CD4-positive, alpha-beta T cell (primary cell): Measurements from ENCODE around the gene RASA2. TPM values are rescaled to one million over a fixed set of nuclear protein-coding genes. Genes with fewer than 3 reads are reported as not detected.
A peak's percentile ranks its signal among the peaks of the same experiment; 100 is the strongest.
"Not testable (repeated sequence)": the region's sequence is repeated elsewhere in the genome, so short reads cannot be mapped to it uniquely, and the experiment has no call there.

Source experiments
- ATAC-seq: fragments of 200-7000 bp; cut with Tn5 transposase; one replicate; pipeline ENCODE4 v1.10.0; 2022; ENCODE audit warnings: mild to moderate bottlenecking; ENCODE audit not compliant: poor library complexity
- CTCF ChIA-PET: fragments of 350-600 bp; sonication (Branson Sonifier 250); formaldehyde crosslinking; loops from one replicate; lab custom pipeline; 2021; ENCODE audit warnings: antibody characterized with exemption, inconsistent platforms; lab: Charles Lee
- POLR2A ChIA-PET: fragments of 350-600 bp; sonication (Branson Sonifier 250); formaldehyde crosslinking; loops from one replicate; lab custom pipeline; 2021; ENCODE audit warnings: antibody characterized with exemption, inconsistent platforms; lab: Charles Lee
- DNase-seq, 14 experiments: peaks; one replicate each; pipeline ENCODE4 v3.0.0-alpha.2; 2013 to 2020; ENCODE audit warnings: mixed read lengths in 2 of 14
- H3K27ac ChIP-seq, 2 donors: one replicate each; pipeline versions ENCODE4 v1.5.1 to v1.7.0; 2013; ENCODE audit warnings: low read length in 2 of 2, low read depth in 1 of 2, mild to moderate bottlenecking in 1 of 2
- H3K27me3 ChIP-seq, 2 experiments: 1 replicate in 1 of 2; 2 replicates in 1 of 2; pipeline versions ENCODE4 v1.6.1 to v1.7.0; 2013; ENCODE audit warnings: low read length in 2 of 2, control low read depth in 1 of 2, mild to moderate bottlenecking in 1 of 2, moderate library complexity in 1 of 2; ENCODE audit not compliant: insufficient read depth in 2 of 2, control insufficient read depth in 1 of 2
- H3K36me3 ChIP-seq: one replicate; pipeline ENCODE4 v1.6.1; 2013; ENCODE audit warnings: low read length, control low read depth; ENCODE audit not compliant: insufficient read depth
- H3K4me1 ChIP-seq: one replicate; pipeline ENCODE4 v1.6.1; 2013; ENCODE audit warnings: low read length, control low read depth; ENCODE audit not compliant: insufficient read depth
- H3K4me3 ChIP-seq: one replicate; pipeline ENCODE4 v1.5.1; 2013; ENCODE audit warnings: mild to moderate bottlenecking, low read length, moderate library complexity
- H3K9me3 ChIP-seq, 2 experiments: 1 replicate in 1 of 2; 2 replicates in 1 of 2; pipeline versions ENCODE4 v1.6.1 to v1.7.0; 2013; ENCODE audit warnings: low read length in 2 of 2, mild to moderate bottlenecking in 2 of 2, control low read depth in 1 of 2, moderate library complexity in 1 of 2; ENCODE audit not compliant: control insufficient read depth in 1 of 2, insufficient read depth in 1 of 2
- H3K27ac Mint-ChIP-seq: one replicate; pipeline ENCODE4 v1.8.0; 2020; ENCODE audit warnings: mixed read lengths
- H3K27me3 Mint-ChIP-seq: one replicate; pipeline ENCODE4 v1.8.0; 2021; ENCODE audit warnings: mixed read lengths
- H3K36me3 Mint-ChIP-seq: one replicate; pipeline ENCODE4 v1.8.0; 2021; ENCODE audit warnings: low read depth, mixed read lengths
- H3K4me1 Mint-ChIP-seq: one replicate; pipeline ENCODE4 v1.8.0; 2021; ENCODE audit warnings: low read depth, mixed read lengths
- H3K4me3 Mint-ChIP-seq: one replicate; pipeline ENCODE4 v1.8.0; 2020; ENCODE audit warnings: mild to moderate bottlenecking, mixed read lengths
- H3K9me3 Mint-ChIP-seq: one replicate; pipeline ENCODE4 v1.8.0; 2020; ENCODE audit warnings: mixed read lengths
- CTCF ChIP-seq: fragments of 200-600 bp; IDR thresholded peaks from one replicate; pipeline ENCODE4 v1.8.0; 2022; ENCODE audit warnings: antibody characterized with exemption, mild to moderate bottlenecking
- intact Hi-C, 2 experiments: fragments of 100-400 bp; cut with DNase I in 1 of 2; cut with micrococcal nuclease in 1 of 2; formaldehyde crosslinking; loops; one replicate each; pipeline versions ENCODE4 v1.15.1 to v1.9.0; 2023 to 2025; cut with DNase I, micrococcal nuclease
- total RNA-seq, 174 experiments: library from RNA in 2 of 174; stranded (reverse) in 2 of 174; gene quantifications; one replicate each; pipeline ENCODE4 v1.2.3 and lab custom pipeline; 2021 to 2026

RASA2 gene
- total RNA-seq, 2 experiments from 2014 or later: 96.1 to 96.4 TPM

GRCh38 chr3:141529717-141530414 lies 43.0 kb downstream of the RASA2 start:
- Mint-ChIP-seq H3K4me3 (peak overlapping the region; percentile 86), H3K4me1 (peaks cover 86% of the 10 kb centered on the region), H3K36me3 (peaks cover 78% of the 10 kb centered on the region), H3K9me3 (no peaks in the 10 kb centered on the region), H3K27ac (peak overlapping the region; percentile 94), H3K27me3 (no peaks in the 10 kb centered on the region)
- intact Hi-C loops: loop anchor here (2.0 to 5.0 kb wide), 4 partner anchors 13 to 43 kb away; partner anchors contain the start of gene RASA2 (in 1 of the 2)
- POLR2A ChIA-PET: interaction anchor here (0.6 to 2.7 kb wide), 10 partner anchors 8 to 43 kb away, joined by 3 to 51 read pairs (median 8); partner anchors contain the start of gene RASA2
- Histone ChIP-seq H3K9me3 (no peaks in the 10 kb centered on the region), H3K4me3 (peak overlapping the region; percentile 13), H3K4me1 (peaks cover 11% of the 10 kb centered on the region), H3K27me3 (no peaks in the 10 kb centered on the region), H3K36me3 (peaks cover 30% of the 10 kb centered on the region), H3K27ac (peak overlapping the region; percentile 51 to 64)
- CTCF ChIA-PET: interaction anchor here (1.2 to 1.4 kb wide), 3 partner anchors 23 to 55 kb away, joined by 3 to 4 read pairs (median 4); no protein-coding TSS in a partner anchor
- DNase-seq (peak in 8 of 14 experiments; percentile 6 to 71 (median 24)), ATAC-seq (peak; percentile 81)
- TF ChIP-seq CTCF: no peak

DNA sequence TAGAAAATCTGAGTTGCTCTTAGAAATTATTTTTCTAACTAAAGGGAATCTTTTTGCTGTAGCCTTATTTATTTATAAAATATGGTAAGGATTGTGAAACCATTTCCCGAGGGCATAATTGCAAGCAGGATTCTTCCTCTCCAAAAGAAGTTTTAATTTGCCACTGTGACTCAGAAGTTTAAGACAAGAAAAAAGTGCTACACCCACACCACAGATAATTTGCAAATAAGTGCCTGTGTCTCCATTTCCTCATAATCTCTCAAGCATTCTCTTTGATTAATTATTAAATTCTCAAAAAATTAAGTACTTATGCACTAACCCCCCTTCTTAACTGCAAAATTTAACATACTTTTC lies 43.6 kb downstream of the RASA2 start:
- peak overlapping the region; percentile 51 to 64 for H3K27ac ChIP-seq
- peaks cover 6% of the 10 kb centered on the region for H3K4me1 ChIP-seq
- intact Hi-C loops: loop anchor here in 1 of 2 experiments (2.0 kb wide), 1 partner anchor 22 kb away; no protein-coding TSS in a partner anchor
- ATAC-seq (peak; percentile 13), DNase-seq (peak in 1 of 14 experiments; percentile 23)
- no peak for TF ChIP-seq CTCF
- no peaks in the 10 kb centered on the region for H3K27me3 ChIP-seq
- ChIA-PET CTCF (interaction anchor here (1.2 to 1.4 kb wide), 3 partner anchors 22 to 55 kb away, joined by 3 to 4 read pairs (median 4); no protein-coding TSS in a partner anchor), POLR2A (interaction anchor here (0.6 to 2.7 kb wide), 10 partner anchors 8 to 43 kb away, joined by 3 to 51 read pairs (median 8); partner anchors contain the start of gene RASA2)
- H3K4me1 Mint-ChIP-seq: peaks cover 84% of the 10 kb centered on the region
- H3K9me3 Mint-ChIP-seq: no peaks in the 10 kb centered on the region
- H3K27ac Mint-ChIP-seq: peak overlapping the region; percentile 94
- peaks cover 32% of the 10 kb centered on the region for H3K36me3 ChIP-seq
- H3K4me3 Mint-ChIP-seq: peak overlapping the region; percentile 86
- peaks cover 77% of the 10 kb centered on the region for H3K36me3 Mint-ChIP-seq
- H3K4me3 ChIP-seq: peak overlapping the region; percentile 13
- H3K27me3 Mint-ChIP-seq: no peaks in the 10 kb centered on the region
- H3K9me3 ChIP-seq: no peaks in the 10 kb centered on the region

DNA sequence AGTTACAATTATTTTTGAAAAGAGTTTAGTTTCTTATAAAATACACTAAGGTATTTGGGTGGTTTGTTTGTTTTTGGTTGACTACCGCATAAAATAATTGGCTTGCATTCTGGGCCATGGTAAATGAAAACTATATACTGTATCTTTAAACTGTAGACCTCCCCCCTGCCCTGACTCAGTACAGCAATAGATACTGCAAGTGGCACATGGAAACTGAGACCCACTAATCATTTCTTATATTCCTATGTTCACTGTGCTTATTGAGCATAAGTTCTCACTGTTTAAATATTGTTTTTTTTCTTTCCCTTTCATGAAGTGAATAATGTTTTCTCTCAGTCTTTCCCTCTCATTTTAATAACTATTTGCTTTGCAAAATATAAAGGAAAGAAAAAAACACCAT lies 45.8 kb downstream of the RASA2 start:
- no peak for ATAC-seq
- POLR2A ChIA-PET: interaction anchor here (1.4 to 2.7 kb wide), 2 partner anchors 32 to 45 kb away, joined by 4 to 51 read pairs; partner anchors contain the start of gene RASA2
- H3K27ac ChIP-seq: no peak overlapping the region

GRCh38 chr3:141536017-141536416 lies 49.2 kb downstream of the RASA2 start:
- POLR2A ChIA-PET: interaction anchor here (1.0 kb wide), 1 partner anchor 48 kb away, joined by 3 read pairs; no protein-coding TSS in a partner anchor

More for the DNA sequence above, 45.8 kb downstream of the RASA2 start:
- Mint-ChIP-seq H3K27me3 (no peaks in the 10 kb centered on the region), H3K4me1 (peaks cover 78% of the 10 kb centered on the region), H3K36me3 (peaks cover 76% of the 10 kb centered on the region), H3K27ac (peak overlapping the region; percentile 94), H3K4me3 (peak overlapping the region; percentile 4), H3K9me3 (no peaks in the 10 kb centered on the region)
- CTCF ChIA-PET: interaction anchor here (2.1 kb wide), 1 partner anchor 58 kb away, joined by 4 read pairs; no protein-coding TSS in a partner anchor
- H3K4me3 ChIP-seq: no peak overlapping the region
- no peak for TF ChIP-seq CTCF
- H3K36me3 ChIP-seq: peaks cover 46% of the 10 kb centered on the region
- no peak for DNase-seq
- intact Hi-C loops: no loop called here
- no peaks in the 10 kb centered on the region for H3K4me1 ChIP-seq
- H3K9me3 ChIP-seq: no peaks in the 10 kb centered on the region
- H3K27me3 ChIP-seq: no peaks in the 10 kb centered on the region

More at GRCh38 chr3:141536017-141536416, 49.2 kb downstream of the RASA2 start:
- CTCF ChIA-PET, DNase-seq, H3K4me1 ChIP-seq, H3K4me3 ChIP-seq, H3K27me3 ChIP-seq, intact Hi-C loops, H3K27ac Mint-ChIP-seq, H3K9me3 ChIP-seq, H3K27ac ChIP-seq, ATAC-seq, H3K4me3 Mint-ChIP-seq, H3K9me3 Mint-ChIP-seq, H3K27me3 Mint-ChIP-seq: not testable (repeated sequence)
- peaks cover 52% of the 10 kb centered on the region for H3K36me3 ChIP-seq
- Mint-ChIP-seq H3K4me1 (peaks cover 73% of the 10 kb centered on the region), H3K36me3 (peaks cover 78% of the 10 kb centered on the region)
